Measurements from ENCODE around the gene ARAP2.

Gene ARAP2

GRCh38 chr4:36224972-36225903 is 19.1 kb downstream of the ARAP2 start:
- Histone ChIP-seq H3K27ac (ENCODE audit: low read length) (peak overlapping the region; percentile 4; the same call in 1 of the 2 replicates), H3K79me2 (ENCODE audit: insufficient read depth, low read length) (peaks cover 97% of the 10 kb centered on the region), H3K9me3 (ENCODE audit: insufficient read depth, low read length, severe bottlenecking) (no peaks in the 10 kb centered on the region), H3K4me3 (ENCODE audit: low read depth in 1 of 2, low read length in 2 of 2) (no peak overlapping the region), H3K36me3 (ENCODE audit: insufficient read depth, low read length) (peaks cover 18% of the 10 kb centered on the region; the same call in 1 of the 2 replicates), H3K4me2 (ENCODE audit: insufficient read depth, low read length) (peak overlapping the region; percentile 21; the same call in 1 of the 2 replicates), H2AFZ (ENCODE audit: low read depth, low read length) (no peak overlapping the region), H3K4me1 (ENCODE audit: insufficient read depth, low read length) (peaks cover 22% of the 10 kb centered on the region), H3K9ac (ENCODE audit: low read depth, low read length) (no peak overlapping the region), H3K27me3 (ENCODE audit: insufficient read depth, low read length, poor library complexity) (no peaks in the 10 kb centered on the region), H4K20me1 (ENCODE audit: insufficient read depth, low read length) (peaks cover 24% of the 10 kb centered on the region; the same call in 1 of the 2 replicates)
- ATAC-seq (ENCODE audit: insufficient read depth, low read depth) (peak; percentile 83), DNase-seq (peak; percentile 26)
- TF ChIP-seq CTCF (IDR thresholded peaks at IDR 0.05; ENCODE audit: borderline replicate concordance, extremely low read depth, low read length, poor library complexity, severe bottlenecking) (no peak), EZH2 (IDR thresholded peaks at IDR 0.05; ENCODE audit: borderline replicate concordance, low read depth, low read length, severe bottlenecking) (no peak)

GRCh38 chr4:36222702-36223101 is 21.6 kb downstream of the ARAP2 start:
- H4K20me1 ChIP-seq (ENCODE audit: insufficient read depth, low read length), result peaks cover 32% of the 10 kb centered on the region; the same call in 1 of the 2 replicates
- DNase-seq, result no peak
- H3K36me3 ChIP-seq (ENCODE audit: insufficient read depth, low read length), result peaks cover 6% of the 10 kb centered on the region; the same call in 1 of the 2 replicates
- no peak overlapping the region for H2AFZ ChIP-seq (ENCODE audit: low read depth, low read length)
- H3K4me2 ChIP-seq (ENCODE audit: insufficient read depth, low read length), result no peak overlapping the region
- no peak overlapping the region for H3K27ac ChIP-seq (ENCODE audit: low read length)
- no peaks in the 10 kb centered on the region for H3K27me3 ChIP-seq (ENCODE audit: insufficient read depth, low read length, poor library complexity)
- H3K9ac ChIP-seq (ENCODE audit: low read depth, low read length), result no peak overlapping the region
- no peak for TF ChIP-seq EZH2 (IDR thresholded peaks at IDR 0.05; ENCODE audit: borderline replicate concordance, low read depth, low read length, severe bottlenecking)
- TF ChIP-seq CTCF (IDR thresholded peaks at IDR 0.05; ENCODE audit: borderline replicate concordance, extremely low read depth, low read length, poor library complexity, severe bottlenecking), result no peak
- H3K79me2 ChIP-seq (ENCODE audit: insufficient read depth, low read length), result peaks cover 98% of the 10 kb centered on the region
- no peak overlapping the region for H3K4me3 ChIP-seq (ENCODE audit: low read depth in 1 of 2, low read length in 2 of 2)
- no peaks in the 10 kb centered on the region for H3K9me3 ChIP-seq (ENCODE audit: insufficient read depth, low read length, severe bottlenecking)
- no peak for ATAC-seq (ENCODE audit: insufficient read depth, low read depth)
- peaks cover 22% of the 10 kb centered on the region for H3K4me1 ChIP-seq (ENCODE audit: insufficient read depth, low read length)

- Histone ChIP-seq H3K27me3 (ENCODE audit: insufficient read depth, low read length, poor library complexity) (no peaks in the 10 kb centered on the region), H2AFZ (ENCODE audit: low read depth, low read length) (no peak overlapping the region), H3K36me3 (ENCODE audit: insufficient read depth, low read length) (no peaks in the 10 kb centered on the region), H3K27ac (ENCODE audit: low read length) (no peak overlapping the region), H3K4me3 (ENCODE audit: low read depth in 1 of 2, low read length in 2 of 2) (no peak overlapping the region), H3K4me1 (ENCODE audit: insufficient read depth, low read length) (peaks cover 12% of the 10 kb centered on the region), H3K79me2 (ENCODE audit: insufficient read depth, low read length) (peaks cover 97% of the 10 kb centered on the region), H4K20me1 (ENCODE audit: insufficient read depth, low read length) (peaks cover 32% of the 10 kb centered on the region; the same call in 1 of the 2 replicates), H3K9ac (ENCODE audit: low read depth, low read length) (no peak overlapping the region), H3K9me3 (ENCODE audit: insufficient read depth, low read length, severe bottlenecking) (no peaks in the 10 kb centered on the region), H3K4me2 (ENCODE audit: insufficient read depth, low read length) (no peak overlapping the region)
- DNase-seq (no peak), ATAC-seq (ENCODE audit: insufficient read depth, low read depth) (no peak)
- TF ChIP-seq CTCF (IDR thresholded peaks at IDR 0.05; ENCODE audit: borderline replicate concordance, extremely low read depth, low read length, poor library complexity, severe bottlenecking) (no peak), EZH2 (IDR thresholded peaks at IDR 0.05; ENCODE audit: borderline replicate concordance, low read depth, low read length, severe bottlenecking) (no peak)
Measured at GRCh38 chr4:36220776-36221175, 23.5 kb downstream of the ARAP2 start.

All from DND-41 (cell line).